B cell (primary cell): ENCODE measurements around the gene KIAA0232. TPM values are rescaled to one million over a fixed set of nuclear protein-coding genes. Genes with fewer than 3 reads are reported as not detected.
A peak's percentile ranks its signal among the peaks of the same experiment; 100 is the strongest.

ENCODE experiments used
- ATAC-seq: fragments of 200-7000 bp; cut with Tn5 transposase; one replicate; pipeline ENCODE4 v1.10.0; 2021; ENCODE audit warnings: low read depth, mild to moderate bottlenecking, moderate number of reproducible peaks, moderate library complexity
- CTCF ChIA-PET: fragments of 350-600 bp; sonication (Branson Sonifier 250); formaldehyde crosslinking; loops from one replicate; lab custom pipeline; 2021; ENCODE audit warnings: antibody characterized with exemption, inconsistent platforms; lab: Charles Lee
- POLR2A ChIA-PET: fragments of 350-600 bp; sonication (Branson Sonifier 250); formaldehyde crosslinking; loops from one replicate; lab custom pipeline; 2021; ENCODE audit warnings: antibody characterized with exemption; lab: Charles Lee
- DNase-seq: peaks from one replicate; pipeline ENCODE4 v3.0.0; 2013
- H2AFZ ChIP-seq: 2 replicates; pipeline ENCODE4 v1.6.1; 2012; ENCODE audit warnings: mild to moderate bottlenecking, low read depth, low read length; ENCODE audit not compliant: insufficient read depth, poor library complexity, severe bottlenecking
- H3K27ac ChIP-seq, 2 donors: 1 replicate in 1 of 2; 2 replicates in 1 of 2; pipeline ENCODE4 v1.5.1; 2012 to 2013; ENCODE audit warnings: low read length in 2 of 2, mild to moderate bottlenecking in 2 of 2, moderate library complexity in 1 of 2
- H3K27me3 ChIP-seq, 4 experiments: fragments of 200-600 bp in 1 of 4; sonication (generic) in 1 of 4; replicated peaks in 1 of 4; 1 replicate in 2 of 4; 2 replicates in 2 of 4; pipeline versions ENCODE4 v1.6.1 to v1.7.0; 2013 to 2016; ENCODE audit warnings: low read length in 3 of 4, mild to moderate bottlenecking in 2 of 4, mixed read lengths in 1 of 4, moderate library complexity in 1 of 4; ENCODE audit not compliant: insufficient read depth in 4 of 4, control insufficient read depth in 3 of 4; ENCODE audit errors: control extremely low read depth in 1 of 4
- H3K36me3 ChIP-seq, 2 experiments: replicated peaks in 1 of 2; 1 replicate in 1 of 2; 2 replicates in 1 of 2; pipeline versions ENCODE4 v1.6.1 to v1.7.1; 2013; ENCODE audit warnings: low read length in 1 of 2; ENCODE audit not compliant: insufficient read depth in 2 of 2, control insufficient read depth in 1 of 2; ENCODE audit errors: control extremely low read depth in 1 of 2, extremely low read depth in 1 of 2
- H3K4me1 ChIP-seq, 2 donors: fragments of 200-600 bp in 1 of 2; sonication (generic) in 1 of 2; 1 replicate in 1 of 2; 2 replicates in 1 of 2; pipeline versions ENCODE4 v1.5.1 to v1.6.1; 2013 to 2017; ENCODE audit warnings: low read length in 2 of 2; ENCODE audit not compliant: control insufficient read depth in 2 of 2, insufficient read depth in 2 of 2
- H3K4me2 ChIP-seq: replicated peaks from 2 replicates; pipeline ENCODE3; 2012; ENCODE audit warnings: mild to moderate bottlenecking, low read depth, low read length; ENCODE audit not compliant: poor library complexity, severe bottlenecking
- H3K4me3 ChIP-seq, 5 experiments: fragments of 200-600 bp in 1 of 5; sonication (generic) in 1 of 5; 1 replicate in 3 of 5; 2 replicates in 2 of 5; pipeline versions ENCODE4 v1.5.1 to v1.7.0; 2011 to 2016; ENCODE audit warnings: low read length in 4 of 5, mild to moderate bottlenecking in 4 of 5, low read depth in 2 of 5, control low read depth in 1 of 5, moderate library complexity in 1 of 5; ENCODE audit not compliant: insufficient read depth in 1 of 5; ENCODE audit errors: control extremely low read depth in 1 of 5, extremely low read depth in 1 of 5
- H3K79me2 ChIP-seq: fragments of 200-600 bp; sonication (generic); one replicate; pipeline ENCODE4 v1.6.0; 2016; ENCODE audit warnings: low read length; ENCODE audit not compliant: control insufficient read depth, insufficient read depth
- H3K9ac ChIP-seq: fragments of 200-600 bp; sonication (generic); 2 replicates; pipeline ENCODE4 v1.6.1; 2017; ENCODE audit warnings: mild to moderate bottlenecking, low read length, moderate library complexity
- H3K9me3 ChIP-seq, 3 donors: one replicate each; pipeline versions ENCODE4 v1.6.1 to v1.7.1; 2013; ENCODE audit warnings: low read length in 2 of 3; ENCODE audit not compliant: control insufficient read depth in 2 of 3, insufficient read depth in 1 of 3; ENCODE audit errors: control extremely low read depth in 1 of 3
- H4K20me1 ChIP-seq: 2 replicates; pipeline ENCODE4 v1.6.0; 2012; ENCODE audit warnings: mild to moderate bottlenecking, low read length; ENCODE audit not compliant: insufficient read depth, control insufficient read depth, poor library complexity, severe bottlenecking
- H3K27ac Mint-ChIP-seq: one replicate; pipeline ENCODE4 v1.8.0; 2021; ENCODE audit warnings: mixed read lengths
- H3K27me3 Mint-ChIP-seq: one replicate; pipeline ENCODE4 v1.8.0; 2021; ENCODE audit warnings: mixed read lengths
- H3K4me1 Mint-ChIP-seq: one replicate; pipeline ENCODE4 v1.8.0; 2021; ENCODE audit warnings: mixed read lengths
- H3K4me3 Mint-ChIP-seq: one replicate; pipeline ENCODE4 v1.8.0; 2021; ENCODE audit warnings: mixed read lengths
- H3K9me3 Mint-ChIP-seq: one replicate; pipeline ENCODE4 v1.8.0; 2022; ENCODE audit warnings: mixed read lengths; ENCODE audit not compliant: insufficient read depth
- EZH2 ChIP-seq: IDR thresholded peaks from 2 replicates; pipeline ENCODE4 v1.6.1; 2012; ENCODE audit warnings: borderline replicate concordance, low read depth, mild to moderate bottlenecking, moderate library complexity, low read length; ENCODE audit not compliant: insufficient read depth, poor library complexity, severe bottlenecking
- WGBS: methylation state at CpG from one replicate; pipeline ENCODE4 v1.1.5; 2013; ENCODE audit warnings: missing lambda C conversion rate; ENCODE audit not compliant: insufficient coverage; 5-methylcytosine and 5-hydroxymethylcytosine counted together
- intact Hi-C: fragments of 100-400 bp; cut with micrococcal nuclease; formaldehyde crosslinking; loops from one replicate; pipeline ENCODE4 v1.10.0; 2022
- polyA plus RNA-seq: library from polyadenylated mRNA; depleted of rRNA; stranded (reverse); fragments of >200 nt; gene quantifications from 2 replicates; pipeline ENCODE4 v1.2.3, GENCODE V29; 2012
- total RNA-seq, 2 donors: library from RNA; stranded (reverse); fragments of 120-200 nt in 1 of 2; gene quantifications; 1 replicate in 1 of 2; 2 replicates in 1 of 2; pipeline versions ENCODE4 v1.2.3 to v1.2.4, GENCODE V29; 2013 to 2022
- TF ChIP-seq, protein P1 (sequence below): fragments of 200-600 bp; IDR thresholded peaks from one replicate; pipeline ENCODE4 v1.8.0; 2022; ENCODE audit warnings: antibody characterized with exemption, mild to moderate bottlenecking

KIAA0232 gene
- total and polyA plus RNA-seq, 2 donors (not counting 1 experiment from before 2014, with no cell fraction given), result 2.9 to 20.8 TPM

DNA sequence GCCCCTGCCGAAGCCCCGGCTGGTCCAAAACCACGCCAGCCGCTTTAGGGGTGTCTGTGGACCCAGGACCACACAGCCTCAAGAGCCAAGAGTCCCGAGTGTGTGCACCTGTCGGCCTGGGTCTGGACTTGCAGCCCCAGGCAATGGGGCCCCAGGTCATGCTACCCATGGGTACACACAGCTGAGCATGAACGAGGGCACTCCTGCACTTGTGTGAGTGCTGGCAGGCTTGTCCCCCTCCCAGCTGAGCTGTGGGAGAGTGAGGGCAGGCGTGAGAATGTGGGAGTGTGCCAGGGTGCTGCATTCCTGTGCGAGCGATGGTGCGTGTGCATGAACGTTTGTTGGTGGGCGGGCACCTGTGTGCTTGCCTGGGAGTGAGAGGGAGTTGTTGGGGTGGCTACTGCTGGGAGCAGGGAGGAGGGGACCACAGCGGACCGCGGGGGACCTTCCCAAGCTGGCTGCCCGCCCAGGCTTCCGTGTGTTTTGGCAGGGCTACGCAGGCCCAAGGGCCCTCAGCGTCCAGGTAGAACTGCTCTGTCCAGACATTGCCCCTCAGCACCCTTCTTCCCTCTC, 35.7 kb upstream of the KIAA0232 start:
- WGBS, result 90% methylated on average over 18 of the region's 20 CpGs

DNA sequence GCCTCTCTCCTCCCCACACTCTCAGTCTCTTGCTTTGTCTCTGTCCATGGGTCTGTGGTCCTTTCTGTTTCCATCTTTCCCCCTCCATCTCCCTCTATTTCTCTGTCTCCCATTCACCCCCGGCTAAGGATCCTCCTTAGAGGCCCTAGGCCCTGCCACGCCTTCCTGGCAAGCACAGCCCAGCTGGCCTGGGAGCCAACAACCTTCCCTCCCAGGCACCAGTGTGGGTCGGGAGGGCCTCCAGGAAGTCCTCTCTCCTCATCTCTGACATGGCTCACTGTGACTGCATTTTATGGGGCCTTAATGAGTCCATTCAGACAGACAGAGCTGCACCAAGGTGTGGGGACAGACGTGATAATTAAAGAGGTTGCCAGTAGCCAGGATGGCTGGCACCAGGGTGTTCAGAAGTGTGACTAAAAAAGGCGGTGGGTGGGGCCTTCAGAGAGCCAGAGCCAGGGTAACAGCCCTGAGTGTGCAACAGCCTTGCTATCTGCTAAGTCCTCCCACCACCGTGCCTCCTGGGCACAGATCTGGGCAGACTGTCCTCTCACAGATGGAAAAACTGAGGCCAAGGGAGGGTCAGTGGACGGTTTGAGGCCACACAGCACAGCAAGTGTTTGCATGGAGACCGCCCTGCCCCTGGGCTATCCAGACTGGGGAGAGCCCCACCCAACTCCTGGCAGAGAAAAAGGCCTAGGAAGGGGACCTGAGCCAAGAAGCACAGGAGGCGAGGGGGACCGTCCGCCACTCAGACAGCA, 35.1 kb upstream of the KIAA0232 start:
- H3K4me2 ChIP-seq, result no peak overlapping the region
- 89% methylated on average over 8 of the region's 11 CpGs for WGBS
- no peaks in the 10 kb centered on the region for H3K36me3 ChIP-seq
- Mint-ChIP-seq H3K27me3 (peaks cover 8% of the 10 kb centered on the region), H3K27ac (no peak overlapping the region), H3K9me3 (no peaks in the 10 kb centered on the region), H3K4me1 (no peaks in the 10 kb centered on the region), H3K4me3 (no peak overlapping the region)
- TF ChIP-seq, protein P1, sequence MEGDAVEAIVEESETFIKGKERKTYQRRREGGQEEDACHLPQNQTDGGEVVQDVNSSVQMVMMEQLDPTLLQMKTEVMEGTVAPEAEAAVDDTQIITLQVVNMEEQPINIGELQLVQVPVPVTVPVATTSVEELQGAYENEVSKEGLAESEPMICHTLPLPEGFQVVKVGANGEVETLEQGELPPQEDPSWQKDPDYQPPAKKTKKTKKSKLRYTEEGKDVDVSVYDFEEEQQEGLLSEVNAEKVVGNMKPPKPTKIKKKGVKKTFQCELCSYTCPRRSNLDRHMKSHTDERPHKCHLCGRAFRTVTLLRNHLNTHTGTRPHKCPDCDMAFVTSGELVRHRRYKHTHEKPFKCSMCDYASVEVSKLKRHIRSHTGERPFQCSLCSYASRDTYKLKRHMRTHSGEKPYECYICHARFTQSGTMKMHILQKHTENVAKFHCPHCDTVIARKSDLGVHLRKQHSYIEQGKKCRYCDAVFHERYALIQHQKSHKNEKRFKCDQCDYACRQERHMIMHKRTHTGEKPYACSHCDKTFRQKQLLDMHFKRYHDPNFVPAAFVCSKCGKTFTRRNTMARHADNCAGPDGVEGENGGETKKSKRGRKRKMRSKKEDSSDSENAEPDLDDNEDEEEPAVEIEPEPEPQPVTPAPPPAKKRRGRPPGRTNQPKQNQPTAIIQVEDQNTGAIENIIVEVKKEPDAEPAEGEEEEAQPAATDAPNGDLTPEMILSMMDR, result no peak
- no peak for TF ChIP-seq EZH2
- no peak overlapping the region for H2AFZ ChIP-seq
- no peaks in the 10 kb centered on the region for H3K27me3 ChIP-seq
- no peaks in the 10 kb centered on the region for H3K4me1 ChIP-seq
- no peaks in the 10 kb centered on the region for H4K20me1 ChIP-seq
- POLR2A ChIA-PET, result no interaction called here
- no peaks in the 10 kb centered on the region for H3K9me3 ChIP-seq
- CTCF ChIA-PET, result no interaction called here
- intact Hi-C loops, result no loop called here
- DNase-seq (no peak), ATAC-seq (no peak)
- no peaks in the 10 kb centered on the region for H3K79me2 ChIP-seq
- H3K27ac ChIP-seq, result no peak overlapping the region
- no peak overlapping the region for H3K9ac ChIP-seq
- no peak overlapping the region for H3K4me3 ChIP-seq

More for the DNA sequence above, 35.7 kb upstream of the KIAA0232 start:
- H2AFZ ChIP-seq, result no peak overlapping the region
- Mint-ChIP-seq H3K9me3 (no peaks in the 10 kb centered on the region), H3K27me3 (peaks cover 5% of the 10 kb centered on the region), H3K4me1 (no peaks in the 10 kb centered on the region), H3K4me3 (no peak overlapping the region), H3K27ac (peak overlapping the region; percentile 26)
- intact Hi-C loops, result no loop called here
- POLR2A ChIA-PET, result no interaction called here
- no peaks in the 10 kb centered on the region for H3K4me1 ChIP-seq
- H4K20me1 ChIP-seq, result no peaks in the 10 kb centered on the region
- H3K27ac ChIP-seq, result no peak overlapping the region
- H3K4me2 ChIP-seq, result no peak overlapping the region
- ATAC-seq, result no peak
- H3K9me3 ChIP-seq, result no peaks in the 10 kb centered on the region
- TF ChIP-seq, protein P1, result no peak
- TF ChIP-seq EZH2, result no peak
- no peaks in the 10 kb centered on the region for H3K79me2 ChIP-seq
- H3K36me3 ChIP-seq, result no peaks in the 10 kb centered on the region
- CTCF ChIA-PET, result interaction anchor here (1.7 kb wide), 1 partner anchor 127 kb away, joined by 3 read pairs; no protein-coding TSS in a partner anchor
- H3K4me3 ChIP-seq, result no peak overlapping the region
- no peak for DNase-seq
- no peak overlapping the region for H3K9ac ChIP-seq
- H3K27me3 ChIP-seq, result no peaks in the 10 kb centered on the region
